OCI-LY1 (cell line): ENCODE measurements around the gene FBXO2.

Experiments
- EZH2 ChIP-seq: fragments of 200-600 bp; sonication (generic), shearing (Covaris generic); IDR thresholded peaks from 2 replicates; pipeline ENCODE4 v1.8.0; 2017; ENCODE audit warnings: borderline replicate concordance, mixed run types, mild to moderate bottlenecking, antibody characterized with exemption, low read length, moderate library complexity, mixed read lengths
- TF ChIP-seq, protein P1 (sequence below): fragments of 200-600 bp; sonication (generic), shearing (Covaris generic); IDR thresholded peaks from 2 replicates; pipeline ENCODE4 v1.5.1; 2017; ENCODE audit warnings: mild to moderate bottlenecking, antibody characterized with exemption, low read length, moderate library complexity, mixed read lengths

DNA sequence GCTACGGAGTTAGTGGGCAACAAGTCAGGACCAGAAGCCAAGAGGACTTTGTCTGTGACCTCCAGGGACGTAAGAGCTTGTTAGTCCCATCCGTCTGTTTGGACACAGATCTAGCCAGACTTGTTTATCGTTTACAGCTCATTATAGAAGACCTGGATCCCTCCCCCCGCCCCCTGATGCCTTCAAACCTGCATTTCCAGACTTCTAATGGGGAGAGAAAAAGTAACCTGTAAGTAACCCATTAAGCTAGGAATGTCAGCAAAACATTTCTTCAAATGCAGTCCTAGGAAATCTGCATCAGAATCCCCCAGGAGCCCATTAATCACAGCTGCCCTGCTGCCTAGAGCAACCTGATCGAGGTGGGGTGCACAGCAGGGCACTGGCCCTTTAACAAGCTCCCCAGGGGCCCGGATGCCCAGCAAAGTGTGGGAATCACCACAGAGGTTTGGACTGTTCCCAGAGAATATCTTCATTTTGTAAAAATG is 28.1 kb upstream of the FBXO2 start:
- TF ChIP-seq, protein P1, sequence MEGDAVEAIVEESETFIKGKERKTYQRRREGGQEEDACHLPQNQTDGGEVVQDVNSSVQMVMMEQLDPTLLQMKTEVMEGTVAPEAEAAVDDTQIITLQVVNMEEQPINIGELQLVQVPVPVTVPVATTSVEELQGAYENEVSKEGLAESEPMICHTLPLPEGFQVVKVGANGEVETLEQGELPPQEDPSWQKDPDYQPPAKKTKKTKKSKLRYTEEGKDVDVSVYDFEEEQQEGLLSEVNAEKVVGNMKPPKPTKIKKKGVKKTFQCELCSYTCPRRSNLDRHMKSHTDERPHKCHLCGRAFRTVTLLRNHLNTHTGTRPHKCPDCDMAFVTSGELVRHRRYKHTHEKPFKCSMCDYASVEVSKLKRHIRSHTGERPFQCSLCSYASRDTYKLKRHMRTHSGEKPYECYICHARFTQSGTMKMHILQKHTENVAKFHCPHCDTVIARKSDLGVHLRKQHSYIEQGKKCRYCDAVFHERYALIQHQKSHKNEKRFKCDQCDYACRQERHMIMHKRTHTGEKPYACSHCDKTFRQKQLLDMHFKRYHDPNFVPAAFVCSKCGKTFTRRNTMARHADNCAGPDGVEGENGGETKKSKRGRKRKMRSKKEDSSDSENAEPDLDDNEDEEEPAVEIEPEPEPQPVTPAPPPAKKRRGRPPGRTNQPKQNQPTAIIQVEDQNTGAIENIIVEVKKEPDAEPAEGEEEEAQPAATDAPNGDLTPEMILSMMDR = no peak
- TF ChIP-seq EZH2 = no peak
